ENCODE measurements around the gene POLG2. TPM values are rescaled to one million over a fixed set of nuclear protein-coding genes. Genes with fewer than 3 reads are reported as not detected.
"Not testable (repeated sequence)": the region's sequence is repeated elsewhere in the genome, so short reads cannot be mapped to it uniquely, and the experiment has no call there.

The POLG2 gene
- total RNA-seq, 1 experiment from 2014 or later: 7.7 TPM

- DNase-seq (ENCODE audit: low read depth): peak; percentile 83
Observed at GRCh38 chr17:64505340-64506200, 8.7 kb upstream of the POLG2 start.

DNA sequence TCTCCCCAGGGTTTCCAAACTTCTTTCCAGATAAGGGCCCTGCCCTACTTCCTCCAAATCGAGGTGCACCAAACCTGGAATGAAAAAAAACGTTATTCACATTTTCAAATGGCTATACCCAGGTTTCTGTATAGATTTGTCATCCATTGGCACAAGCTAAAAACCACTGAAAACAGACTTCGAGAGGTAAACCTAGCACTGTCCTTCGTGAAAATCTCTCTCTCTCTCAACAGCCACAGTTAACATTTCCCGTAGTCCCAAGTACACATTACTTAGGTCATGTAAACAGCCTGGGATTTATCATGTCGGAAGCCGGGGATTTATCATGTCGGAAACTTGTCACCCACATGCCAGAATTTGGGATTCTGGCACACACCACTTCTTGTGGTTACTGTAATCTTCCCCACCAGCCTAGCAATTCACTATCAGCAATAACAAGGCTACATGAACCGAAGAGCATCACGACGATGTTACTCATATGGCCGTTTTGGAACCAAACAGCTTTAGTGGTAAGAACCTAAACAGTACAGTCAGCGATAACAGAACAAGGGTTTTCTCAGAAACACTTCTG is 8.0 kb upstream of the POLG2 start:
- peak; percentile 57 for DNase-seq (ENCODE audit: low read depth)

DNA sequence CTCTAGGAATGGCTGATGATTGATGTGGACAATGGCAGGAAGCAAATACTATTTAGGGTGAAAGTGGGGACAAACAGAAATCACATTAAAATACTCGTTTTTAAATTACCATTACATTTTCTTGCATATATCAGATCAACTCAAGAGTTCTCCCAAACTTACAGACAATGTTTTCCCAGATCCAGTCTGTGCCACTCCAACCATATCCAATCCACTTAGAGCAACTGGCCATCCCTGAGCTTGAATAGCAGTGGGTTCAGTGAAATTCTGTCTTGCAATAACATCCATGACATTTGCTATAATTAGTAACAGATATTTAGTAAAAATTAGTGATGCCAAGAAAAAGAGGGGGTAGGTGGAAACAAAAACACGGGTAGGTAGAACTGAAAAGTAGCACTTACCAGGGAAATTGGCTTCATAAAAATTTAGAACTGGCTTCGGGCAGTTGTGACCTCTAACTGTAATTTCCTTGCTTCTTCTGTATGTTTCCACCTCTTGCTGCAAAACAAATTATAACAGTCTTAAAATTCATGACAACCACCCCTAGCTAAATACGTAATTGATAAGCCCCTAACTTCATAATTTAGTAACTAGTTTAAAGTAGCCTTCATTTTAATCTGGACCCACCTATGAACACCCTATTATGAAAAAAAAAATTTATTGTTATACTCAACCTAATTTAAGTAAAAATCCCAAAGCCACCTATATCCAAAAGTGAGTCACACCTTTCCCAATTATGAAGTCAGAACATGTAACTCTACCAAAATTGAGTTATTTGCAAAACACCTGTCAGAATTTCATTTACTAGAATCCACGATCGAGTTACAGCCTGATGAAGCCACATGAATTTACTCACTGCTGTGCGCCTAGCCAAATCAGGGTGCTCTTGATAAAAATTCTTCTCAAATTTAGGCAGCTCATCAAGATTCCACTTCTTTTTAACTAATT is 7.2 kb upstream of the POLG2 start:
- no peak for DNase-seq (ENCODE audit: low read depth)

DNA sequence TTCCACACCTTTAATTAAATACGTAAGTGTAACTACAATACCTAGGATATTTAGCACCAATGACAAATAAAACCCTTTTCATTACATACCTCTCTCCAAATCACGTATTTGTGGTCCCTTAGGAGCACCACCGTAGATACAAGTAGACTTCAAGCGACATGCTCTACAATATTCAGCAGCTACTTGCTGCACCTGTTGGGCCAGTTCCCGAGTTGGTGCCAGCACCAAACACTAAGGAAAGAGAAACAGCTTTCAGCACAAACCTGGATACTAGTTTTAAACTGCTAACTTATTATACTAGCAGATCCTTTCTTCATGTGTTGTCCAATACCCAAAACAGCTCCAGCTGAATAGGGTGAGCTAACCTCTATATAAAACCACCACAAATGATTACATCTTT is 6.5 kb upstream of the POLG2 start:
- no peak for DNase-seq (ENCODE audit: low read depth)

- DNase-seq (ENCODE audit: low read depth): no peak
Observed at GRCh38 chr17:64502809-64503208, 6.0 kb upstream of the POLG2 start.

DNA sequence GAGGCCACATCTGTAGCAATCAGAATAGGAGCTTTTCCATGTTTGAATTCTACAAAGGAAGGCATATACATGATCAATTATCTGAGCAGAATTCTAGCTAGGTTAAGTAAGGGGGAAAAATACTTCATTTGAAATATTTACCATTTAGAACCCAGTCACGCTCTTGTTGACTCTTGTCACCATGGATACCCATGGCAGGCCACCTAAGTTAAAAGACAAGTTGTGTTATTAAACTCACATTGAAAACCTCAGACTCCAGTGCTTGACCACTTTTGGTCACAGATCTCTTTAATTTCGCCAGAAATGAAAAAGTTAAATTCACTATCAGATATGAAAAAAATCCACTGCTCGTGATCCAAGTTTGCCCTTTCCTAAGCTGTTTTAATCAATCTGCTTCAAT is 5.2 kb upstream of the POLG2 start:
- DNase-seq (ENCODE audit: low read depth): no peak

DNA sequence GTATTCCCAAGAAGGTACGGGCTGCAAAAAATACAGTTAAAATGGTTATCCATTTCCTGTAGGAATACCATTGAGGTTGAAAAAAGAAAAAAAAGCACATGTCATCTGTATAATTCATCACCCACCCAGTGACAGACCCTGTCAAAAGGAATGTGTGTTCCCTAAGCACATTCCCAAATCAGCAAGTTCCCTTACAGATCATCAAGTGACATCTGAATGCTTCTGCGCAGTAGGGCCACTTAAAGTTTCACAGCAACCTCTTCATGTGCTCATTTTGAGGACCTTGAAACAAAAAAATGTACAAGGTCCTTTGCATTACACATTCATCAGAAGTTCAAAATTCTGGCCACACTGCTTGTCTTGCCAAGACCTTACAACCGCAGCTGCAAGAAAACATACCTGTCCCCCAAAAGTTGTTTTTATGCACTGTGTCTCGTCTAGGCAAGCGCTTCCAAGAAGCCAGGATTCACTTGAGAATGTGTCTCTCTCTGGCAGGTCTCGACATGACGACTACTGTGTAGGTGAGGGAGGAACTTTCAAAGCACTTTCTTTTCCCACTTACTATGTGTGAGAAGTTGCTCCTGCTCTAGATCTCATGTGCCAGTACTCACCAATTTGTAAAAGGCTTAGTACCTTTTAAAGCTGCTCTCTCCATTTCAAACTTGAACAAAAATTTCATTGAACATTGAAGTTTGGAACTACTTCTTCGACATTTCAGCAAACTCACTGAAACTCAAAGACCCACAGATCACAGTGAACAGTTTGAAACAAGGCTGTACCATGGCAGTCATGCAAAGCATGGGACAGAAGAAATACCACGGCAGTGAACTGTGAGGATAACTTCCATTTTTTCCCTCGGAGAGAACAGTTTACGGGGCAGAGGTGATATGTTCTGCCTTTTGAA is 4.3 kb upstream of the POLG2 start:
- no peak for DNase-seq (ENCODE audit: low read depth)

DNA sequence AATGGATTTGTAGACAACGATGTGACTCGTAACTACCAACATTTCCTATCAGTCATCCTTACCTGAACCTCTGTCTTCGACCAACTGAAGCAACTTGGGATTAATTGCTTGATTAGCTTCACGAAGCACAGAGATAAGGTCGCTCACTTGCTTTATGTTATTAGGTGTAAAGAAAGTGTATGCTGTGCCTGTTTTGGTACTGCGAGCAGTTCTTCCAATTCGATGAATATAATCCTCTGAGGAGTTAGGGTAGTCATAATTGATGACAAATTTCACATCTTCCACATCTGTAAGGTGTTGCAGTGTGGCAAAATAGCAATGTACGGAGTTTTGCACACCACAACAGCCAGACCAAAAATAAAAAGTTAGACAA is 3.6 kb upstream of the POLG2 start:
- no peak for DNase-seq (ENCODE audit: low read depth)

GRCh38 chr17:64499805-64500486 is 3.1 kb upstream of the POLG2 start:
- DNase-seq (ENCODE audit: low read depth): peak; percentile 27

- peak; percentile 53 for DNase-seq (ENCODE audit: low read depth)
Observed at GRCh38 chr17:64498308-64499203, 1.7 kb upstream of the POLG2 start.

- no peak for DNase-seq (ENCODE audit: low read depth)
Observed at GRCh38 chr17:64497565-64498035, 746 bp upstream of the POLG2 start.

GRCh38 chr17:64496348-64496785 is 487 bp downstream of the POLG2 start:
- DNase-seq (ENCODE audit: low read depth): no peak

- not testable (repeated sequence) for DNase-seq (ENCODE audit: low read depth)
Observed at GRCh38 chr17:64495300-64495699, 1.6 kb downstream of the POLG2 start.

- no peak for DNase-seq (ENCODE audit: low read depth)
Observed at GRCh38 chr17:64494121-64494520, 2.7 kb downstream of the POLG2 start.

DNA sequence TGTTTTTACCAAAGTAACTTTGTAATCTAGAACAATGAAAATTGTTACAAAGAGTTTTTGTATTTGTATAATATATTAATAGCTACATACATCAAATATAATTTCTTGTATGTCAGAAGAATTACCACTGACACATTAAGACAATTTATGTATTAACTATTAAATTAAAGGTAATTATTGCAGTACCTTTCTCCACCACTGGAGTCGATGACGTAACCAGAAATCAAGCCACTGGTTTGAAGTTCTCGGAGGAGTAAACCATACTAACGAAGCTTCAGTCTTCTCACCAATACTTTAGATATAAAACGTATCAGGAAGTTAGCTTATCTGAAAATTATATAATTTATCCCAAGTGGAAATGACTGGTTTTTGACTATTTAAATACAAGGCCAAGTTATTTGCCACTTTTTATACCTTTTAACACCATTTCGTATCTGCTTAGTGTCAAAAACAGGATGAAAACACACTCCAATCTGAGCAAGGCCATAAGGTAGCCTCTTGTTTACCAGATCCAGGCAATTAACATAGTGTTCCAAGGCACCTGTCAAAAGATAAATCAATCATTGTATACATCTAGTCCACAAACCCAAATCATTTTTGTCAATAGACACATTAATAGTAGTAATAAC is 4.3 kb downstream of the POLG2 start:
- DNase-seq (ENCODE audit: low read depth): no peak

GRCh38 chr17:64491994-64492393 is 4.9 kb downstream of the POLG2 start:
- DNase-seq (ENCODE audit: low read depth): peak; percentile 50

- DNase-seq (ENCODE audit: low read depth): no peak
Observed at GRCh38 chr17:64491034-64491860, 5.6 kb downstream of the POLG2 start.

DNA sequence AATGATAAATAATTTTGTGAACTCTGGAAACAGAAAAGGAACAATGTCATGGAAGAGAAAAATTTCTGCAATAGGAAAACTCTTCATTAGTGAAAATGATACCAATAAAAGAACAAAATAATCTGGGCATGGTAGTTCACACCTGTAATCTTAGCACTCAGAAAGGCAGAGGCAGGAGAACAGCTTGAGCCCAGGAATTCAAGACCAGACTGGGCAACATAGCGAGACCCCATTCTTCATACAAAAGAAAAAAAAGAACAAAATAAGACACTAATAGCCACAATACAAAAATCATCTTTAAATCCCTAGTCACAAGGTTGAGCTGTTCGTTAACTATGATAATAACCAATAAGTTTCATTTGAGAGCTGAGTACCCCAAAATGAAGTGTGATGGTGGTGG is 8.6 kb downstream of the POLG2 start:
- DNase-seq (ENCODE audit: low read depth): no peak
